Glomerular endothelial cell (primary cell): Measurements from ENCODE around the gene FST. TPM values are rescaled to one million over a fixed set of nuclear protein-coding genes. Genes with fewer than 3 reads are reported as not detected.

ENCODE experiments used
- DNase-seq: peaks from one replicate; pipeline ENCODE4 v3.0.0-alpha.2; 2011; ENCODE audit warnings: low read depth, low spot score; ENCODE audit errors: extremely low read depth
- total RNA-seq: library from RNA; depleted of rRNA; stranded (reverse); fragments of >200 nt; gene quantifications from 2 replicates; pipeline ENCODE4 v1.2.3, GENCODE V29; 2015

FST gene
- total RNA-seq, 1 donor from 2014 or later: 2.3 TPM

- DNase-seq: no peak
These were observed 7.5 kb upstream of the FST start for GRCh38 chr5:53472720-53473510.

GRCh38 chr5:53473633-53474032, 6.8 kb upstream of the FST start:
- DNase-seq: no peak

DNA sequence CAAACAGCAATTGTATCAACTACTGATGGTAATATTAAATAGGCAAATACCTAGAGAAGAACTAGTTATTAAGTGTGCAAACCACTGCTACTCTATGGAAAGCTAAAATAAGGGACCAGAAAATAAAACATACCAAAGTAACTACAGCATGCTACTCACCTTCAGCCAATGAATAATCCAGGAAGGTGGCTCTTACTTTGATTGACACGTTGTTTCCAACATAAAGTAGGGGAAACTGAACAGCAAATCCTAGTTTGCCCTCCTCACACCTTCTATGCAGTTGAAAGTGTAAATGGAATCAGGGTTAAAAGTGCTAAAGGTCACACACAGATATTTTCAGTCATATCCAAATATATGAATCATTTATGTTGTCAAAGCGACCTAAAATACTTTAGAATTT, 5.1 kb upstream of the FST start:
- DNase-seq: no peak

DNA sequence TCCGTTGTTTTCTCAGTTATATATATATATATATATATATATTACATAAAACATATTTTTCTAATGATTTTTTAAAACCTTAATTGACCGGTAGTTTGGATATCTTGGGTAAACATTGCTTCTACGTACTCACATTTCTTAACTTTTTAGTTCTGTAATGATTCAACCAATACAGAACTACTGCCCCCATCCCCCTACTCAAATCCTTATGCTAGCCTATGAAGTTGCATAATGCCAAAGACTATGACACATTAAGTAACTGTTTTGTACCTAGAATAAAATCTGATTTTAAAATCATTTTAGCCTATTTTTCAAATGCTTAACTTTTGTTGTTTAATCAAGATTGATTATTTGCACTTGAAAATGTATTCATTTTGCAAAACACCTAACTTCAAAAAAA, 4.4 kb upstream of the FST start:
- DNase-seq: no peak

- no peak for DNase-seq
These were observed 3.6 kb upstream of the FST start for GRCh38 chr5:53476531-53477480.

DNA sequence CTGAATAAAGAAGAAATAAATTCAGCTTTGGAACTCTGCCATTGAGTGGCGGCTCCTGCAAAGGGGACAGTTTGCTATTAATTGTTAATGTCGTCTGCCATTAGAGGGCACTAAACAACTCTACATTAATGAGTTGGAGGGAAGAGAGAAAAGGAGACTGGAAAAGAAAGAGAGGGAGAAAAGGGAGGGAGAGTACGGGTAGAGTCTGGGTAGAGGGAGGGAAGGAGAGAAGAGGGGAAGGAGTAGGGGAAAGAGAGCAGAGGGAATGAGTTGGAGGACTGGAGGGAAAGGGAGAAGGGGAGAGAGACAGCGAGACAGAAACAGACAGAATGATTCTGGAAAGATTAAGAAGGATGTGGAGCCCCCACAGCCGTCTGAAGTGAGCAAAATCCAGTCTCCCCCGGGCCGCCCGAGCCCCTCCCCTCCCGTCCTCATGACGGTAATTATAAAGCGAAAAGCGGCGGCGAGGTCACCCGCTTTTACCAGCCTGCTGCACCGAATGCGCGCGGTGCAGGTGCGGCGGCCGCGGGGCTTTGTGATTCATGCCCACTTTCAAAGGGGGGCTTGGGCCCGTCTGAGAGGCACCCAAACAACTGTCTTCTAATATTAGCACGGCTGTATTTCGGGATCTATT, 1.9 kb upstream of the FST start:
- no peak for DNase-seq

DNA sequence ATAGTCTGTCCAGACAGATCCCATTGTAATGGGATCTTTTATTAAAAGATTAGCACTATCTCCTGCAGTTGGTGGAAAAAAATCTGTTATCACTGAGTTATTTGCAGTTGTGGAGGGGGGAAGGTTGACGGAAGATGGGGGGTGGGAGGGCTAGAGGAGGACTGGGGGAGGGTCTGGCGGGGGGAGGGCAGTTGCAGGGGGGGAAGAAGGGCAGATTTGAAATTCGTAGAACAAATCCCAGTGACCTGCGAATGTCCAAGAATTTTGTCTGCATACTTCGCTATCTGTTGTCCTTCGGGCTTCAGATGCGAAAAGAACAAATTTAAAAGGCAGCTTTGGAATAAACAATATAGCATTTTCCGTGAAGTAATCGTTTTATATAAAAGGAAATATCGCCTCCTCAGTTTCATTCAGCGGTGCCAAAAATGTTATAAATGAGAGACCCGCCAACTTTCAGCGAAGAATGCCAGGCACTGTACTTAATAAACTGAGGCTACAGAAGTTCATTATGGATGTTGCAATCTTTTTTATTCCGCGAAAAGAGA, 1.3 kb upstream of the FST start:
- no peak for DNase-seq

DNA sequence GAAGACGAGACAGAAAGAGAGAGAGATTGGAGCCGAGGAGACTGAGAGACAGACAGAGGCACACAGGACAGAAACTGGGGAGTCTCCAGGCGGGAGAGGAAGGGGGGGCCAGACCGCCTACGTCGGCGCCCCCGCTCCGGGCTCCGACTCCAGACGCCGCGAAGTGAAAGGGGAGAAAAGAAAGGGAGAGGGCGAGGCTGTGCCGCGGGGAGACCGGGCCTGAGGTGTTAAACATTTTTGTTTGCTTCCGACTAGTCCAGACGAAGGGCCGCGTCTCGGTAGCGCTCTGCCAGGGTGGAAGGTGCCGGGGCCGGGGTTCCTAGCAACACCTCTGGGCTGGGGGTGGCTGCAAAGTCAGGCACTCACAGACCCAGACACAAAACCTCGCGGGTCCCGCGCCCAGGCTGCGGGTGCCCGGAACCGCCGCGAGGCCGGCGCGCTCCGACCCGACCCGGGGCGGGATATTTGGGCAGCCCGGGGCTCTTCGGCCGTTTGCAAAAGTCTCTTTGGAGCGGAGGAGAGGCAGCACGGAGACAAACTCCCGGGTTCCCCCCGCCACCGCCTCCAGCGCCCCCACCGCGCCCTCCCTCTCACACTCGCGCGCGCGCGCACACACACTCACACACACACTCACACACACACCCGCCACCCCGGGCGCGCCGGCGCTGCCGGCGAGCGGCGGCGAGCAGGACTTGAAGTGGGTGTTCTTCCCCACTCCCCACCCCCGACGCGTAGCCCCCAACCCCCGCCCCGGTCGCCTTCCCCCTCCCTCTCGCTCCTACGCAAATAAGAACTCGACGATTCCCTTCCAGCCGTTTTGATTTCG, 626 bp upstream of the FST start:
- DNase-seq: no peak

DNA sequence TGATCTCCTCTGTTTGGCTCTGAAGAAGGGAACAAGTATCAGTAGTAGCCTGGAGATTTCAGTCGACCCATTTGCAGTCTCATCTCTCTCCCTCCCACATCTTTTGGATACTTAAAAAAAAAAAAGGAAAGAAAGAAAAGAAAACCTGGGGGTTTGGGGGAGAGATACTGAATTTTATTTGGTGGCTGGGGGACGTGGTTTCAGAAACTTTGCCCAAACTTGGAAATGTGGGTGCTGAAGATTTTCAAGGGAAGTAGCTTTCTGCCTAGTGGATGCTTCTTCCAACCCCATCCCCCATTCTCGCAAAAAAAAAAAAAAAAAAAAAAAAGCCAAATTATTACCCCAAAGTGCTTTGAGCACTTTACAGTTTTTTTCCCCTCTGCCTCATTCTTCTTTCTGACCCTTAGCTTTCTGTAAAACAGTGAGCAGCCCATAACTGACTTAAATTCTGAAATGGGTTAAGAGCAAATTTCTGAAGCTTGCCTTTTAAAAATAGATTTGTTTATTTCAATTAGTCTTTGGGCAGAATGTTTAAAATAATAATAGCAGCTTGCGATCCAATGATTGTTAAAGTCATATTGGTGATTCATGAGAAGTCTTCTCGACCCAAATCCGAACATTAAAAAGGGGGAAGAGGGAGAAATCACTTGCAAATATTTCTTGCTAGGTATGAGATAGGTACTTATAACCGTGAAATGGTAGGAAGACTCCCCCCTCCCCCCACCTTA, 894 bp downstream of the FST start:
- no peak for DNase-seq

DNA sequence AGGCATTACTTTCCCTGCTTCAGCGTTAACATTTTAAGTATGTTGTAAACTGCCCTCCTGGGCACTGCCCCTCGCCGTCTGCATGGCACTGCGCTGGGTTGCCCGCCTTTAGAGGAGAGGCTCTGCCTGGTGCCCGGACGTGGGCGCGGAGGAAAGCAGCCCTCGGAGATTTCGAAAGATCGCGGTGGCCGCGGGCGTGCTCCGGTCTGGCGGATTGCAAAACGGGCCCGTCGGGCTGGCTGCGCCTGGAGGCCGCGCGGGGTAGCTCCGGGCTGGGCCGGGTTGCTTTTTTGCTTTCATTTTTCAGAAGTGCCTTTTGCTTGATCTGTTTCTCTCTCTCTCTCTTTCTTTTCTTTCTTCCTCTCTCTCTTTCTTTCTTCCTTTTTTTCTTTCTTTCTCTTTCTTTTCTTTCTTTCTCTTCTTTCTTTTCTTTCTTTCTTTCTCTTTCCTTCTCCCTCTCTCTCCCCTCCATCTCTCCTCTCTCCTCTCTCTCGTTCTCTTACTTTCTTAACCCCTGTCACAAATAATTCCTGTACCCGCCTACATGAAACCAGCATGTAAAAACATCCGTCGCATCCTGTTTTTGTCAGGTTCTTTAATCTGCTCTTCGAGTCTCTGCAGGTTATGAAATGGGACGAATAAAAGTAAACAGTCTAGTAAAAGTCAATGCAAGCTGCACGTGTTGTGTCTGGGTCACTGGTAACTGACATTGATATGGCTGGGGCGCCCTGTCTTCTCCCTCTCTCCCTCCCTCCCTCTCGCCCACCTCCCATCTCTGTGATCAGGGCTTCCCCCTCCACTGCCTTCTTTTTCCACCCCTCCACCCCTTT, 1.7 kb downstream of the FST start:
- no peak for DNase-seq

- no peak for DNase-seq
These were observed 2.5 kb downstream of the FST start for GRCh38 chr5:53482717-53483638.

GRCh38 chr5:53487436-53487835, 7.0 kb downstream of the FST start:
- no peak for DNase-seq

- DNase-seq: no peak
These were observed 7.8 kb downstream of the FST start for GRCh38 chr5:53488195-53488722.

GRCh38 chr5:53490747-53491146, 10.3 kb downstream of the FST start:
- no peak for DNase-seq

GRCh38 chr5:53501054-53501453, 20.6 kb downstream of the FST start:
- no peak for DNase-seq

GRCh38 chr5:53503562-53504218, 23.3 kb downstream of the FST start:
- DNase-seq: no peak

- no peak for DNase-seq
These were observed 26.6 kb downstream of the FST start for GRCh38 chr5:53507013-53507412.
